Activated T-helper 2 cell treated with anti-CD3 and anti-CD28 coated beads, Interferon-gamma antibody, Interleukin-2, Interleukin-4, amounts not matched to agents 10 μg/mL and 5 μg/mL and 100 μg/mL, durations not matched to agents 14 hours and 24 hours and 36 hours (primary cell): ENCODE results near the gene TSEN34. TPM values are rescaled to one million over a fixed set of nuclear protein-coding genes. Genes with fewer than 3 reads are reported as not detected.

Experiments
- DNase-seq: peaks from one replicate; pipeline ENCODE4 v3.0.0; 2021; ENCODE audit warnings: low spot score
- H3K27ac Mint-ChIP-seq: one replicate; pipeline ENCODE4 v1.8.0; 2021; ENCODE audit warnings: mixed read lengths
- H3K27me3 Mint-ChIP-seq: one replicate; pipeline ENCODE4 v1.8.0; 2021; ENCODE audit warnings: low read depth, mixed read lengths
- H3K36me3 Mint-ChIP-seq: one replicate; pipeline ENCODE4 v1.8.0; 2021; ENCODE audit warnings: low read depth, mixed read lengths
- H3K4me1 Mint-ChIP-seq: one replicate; pipeline ENCODE4 v1.8.0; 2021; ENCODE audit warnings: low read depth, mixed read lengths
- H3K4me3 Mint-ChIP-seq: one replicate; pipeline ENCODE4 v1.8.0; 2021; ENCODE audit warnings: low read depth, mild to moderate bottlenecking, moderate library complexity, mixed read lengths
- H3K9me3 Mint-ChIP-seq: one replicate; pipeline ENCODE4 v1.8.0; 2021; ENCODE audit warnings: mixed read lengths
- intact Hi-C: fragments of 100-400 bp; cut with micrococcal nuclease; formaldehyde crosslinking; loops from one replicate; pipeline ENCODE4 v1.15.1; 2023
- total RNA-seq: library from RNA; stranded (reverse); gene quantifications from 2 replicates; pipeline ENCODE4 v1.2.3, GENCODE V29; 2022

Gene TSEN34
- total RNA-seq, 1 donor from 2014 or later, result 16.8 TPM

- H3K27ac Mint-ChIP-seq, result peak overlapping the region; percentile 73
- peaks cover 61% of the 10 kb centered on the region for H3K36me3 Mint-ChIP-seq
- peaks cover 23% of the 10 kb centered on the region for H3K4me1 Mint-ChIP-seq
- no peak for DNase-seq
- no peak overlapping the region for H3K4me3 Mint-ChIP-seq
- no peaks in the 10 kb centered on the region for H3K9me3 Mint-ChIP-seq
- no peaks in the 10 kb centered on the region for H3K27me3 Mint-ChIP-seq
- intact Hi-C loops, result no loop called here
Observed at GRCh38 chr19:54154603-54155345, 36.3 kb upstream of the TSEN34 start.

- no peak for DNase-seq
- no peaks in the 10 kb centered on the region for H3K27me3 Mint-ChIP-seq
- no peaks in the 10 kb centered on the region for H3K9me3 Mint-ChIP-seq
- peaks cover 55% of the 10 kb centered on the region for H3K36me3 Mint-ChIP-seq
- intact Hi-C loops, result no loop called here
- H3K4me3 Mint-ChIP-seq, result no peak overlapping the region
- H3K27ac Mint-ChIP-seq, result no peak overlapping the region
- H3K4me1 Mint-ChIP-seq, result peaks cover 31% of the 10 kb centered on the region
Observed at GRCh38 chr19:54155694-54156093, 35.4 kb upstream of the TSEN34 start.

- intact Hi-C loops, result no loop called here
- Mint-ChIP-seq H3K4me1 (peaks cover 35% of the 10 kb centered on the region), H3K36me3 (peaks cover 48% of the 10 kb centered on the region), H3K27me3 (no peaks in the 10 kb centered on the region), H3K4me3 (no peak overlapping the region), H3K9me3 (no peaks in the 10 kb centered on the region), H3K27ac (no peak overlapping the region)
- DNase-seq, result no peak
Observed at GRCh38 chr19:54156490-54156889, 34.6 kb upstream of the TSEN34 start.

- intact Hi-C loops, result no loop called here
- H3K36me3 Mint-ChIP-seq, result peaks cover 44% of the 10 kb centered on the region
- H3K9me3 Mint-ChIP-seq, result no peaks in the 10 kb centered on the region
- no peak overlapping the region for H3K4me3 Mint-ChIP-seq
- H3K4me1 Mint-ChIP-seq, result peaks cover 38% of the 10 kb centered on the region
- H3K27ac Mint-ChIP-seq, result no peak overlapping the region
- H3K27me3 Mint-ChIP-seq, result no peaks in the 10 kb centered on the region
- no peak for DNase-seq
Observed at GRCh38 chr19:54156953-54157352, 34.2 kb upstream of the TSEN34 start.

- H3K4me1 Mint-ChIP-seq, result peaks cover 47% of the 10 kb centered on the region
- peak overlapping the region; percentile 99 for H3K4me3 Mint-ChIP-seq
- DNase-seq, result no peak
- H3K27ac Mint-ChIP-seq, result peak overlapping the region; percentile 99
- intact Hi-C loops, result loop anchor here (1.0 to 2.0 kb wide), 6 partner anchors 22 to 72 kb away; partner anchors contain the start of genes CNOT3, PRPF31, RPS9 and TFPT
- H3K36me3 Mint-ChIP-seq, result peaks cover 33% of the 10 kb centered on the region
- no peaks in the 10 kb centered on the region for H3K27me3 Mint-ChIP-seq
- H3K9me3 Mint-ChIP-seq, result no peaks in the 10 kb centered on the region
Observed at GRCh38 chr19:54158812-54159351, 32.2 kb upstream of the TSEN34 start.

GRCh38 chr19:54159352-54160181 lies 31.5 kb upstream of the TSEN34 start, which contains the start of gene LENG1:
LENG1 (minus strand) TSS chr19:54159721; CDS start chr19:54159695, 26 bp downstream.
- Mint-ChIP-seq H3K27ac (peak within 1 kb of the TSS; percentile 99), H3K9me3 (no peaks in the 10 kb centered on the region), H3K4me3 (peak within 1 kb of the TSS; percentile 99), H3K4me1 (peaks cover 49% of the 10 kb centered on the region), H3K27me3 (no peaks in the 10 kb centered on the region), H3K36me3 (peaks cover 26% of the 10 kb centered on the region)
- intact Hi-C loops, result loop anchor here (1.0 to 2.0 kb wide), 6 partner anchors 22 to 72 kb away; partner anchors contain the start of genes CNOT3, PRPF31, RPS9 and TFPT
- peak; percentile 99 for DNase-seq

- Mint-ChIP-seq H3K4me3 (peak overlapping the region; percentile 99), H3K4me1 (peaks cover 44% of the 10 kb centered on the region), H3K9me3 (no peaks in the 10 kb centered on the region), H3K36me3 (peaks cover 20% of the 10 kb centered on the region), H3K27me3 (no peaks in the 10 kb centered on the region), H3K27ac (peak overlapping the region; percentile 99)
- DNase-seq, result no peak
- intact Hi-C loops, result no loop called here
Observed at GRCh38 chr19:54160182-54160811, 30.8 kb upstream of the TSEN34 start.

- no peak for DNase-seq
- H3K4me3 Mint-ChIP-seq, result peak overlapping the region; percentile 99
- H3K27ac Mint-ChIP-seq, result peak overlapping the region; percentile 99
- intact Hi-C loops, result no loop called here
- no peaks in the 10 kb centered on the region for H3K27me3 Mint-ChIP-seq
- peaks cover 44% of the 10 kb centered on the region for H3K4me1 Mint-ChIP-seq
- peaks cover 18% of the 10 kb centered on the region for H3K36me3 Mint-ChIP-seq
- no peaks in the 10 kb centered on the region for H3K9me3 Mint-ChIP-seq
Observed at GRCh38 chr19:54160854-54161253, 30.3 kb upstream of the TSEN34 start.

- peak overlapping the region; percentile 88 for H3K4me3 Mint-ChIP-seq
- H3K9me3 Mint-ChIP-seq, result no peaks in the 10 kb centered on the region
- H3K27ac Mint-ChIP-seq, result peak overlapping the region; percentile 63
- no peaks in the 10 kb centered on the region for H3K27me3 Mint-ChIP-seq
- H3K36me3 Mint-ChIP-seq, result peaks cover 4% of the 10 kb centered on the region
- intact Hi-C loops, result no loop called here
- DNase-seq, result peak; percentile 77
- peaks cover 41% of the 10 kb centered on the region for H3K4me1 Mint-ChIP-seq
Observed at GRCh38 chr19:54162241-54162805, 28.8 kb upstream of the TSEN34 start.

GRCh38 chr19:54162884-54163283 lies 28.2 kb upstream of the TSEN34 start:
- no peaks in the 10 kb centered on the region for H3K27me3 Mint-ChIP-seq
- H3K9me3 Mint-ChIP-seq, result no peaks in the 10 kb centered on the region
- H3K4me3 Mint-ChIP-seq, result peak overlapping the region; percentile 88
- peaks cover 4% of the 10 kb centered on the region for H3K36me3 Mint-ChIP-seq
- peaks cover 41% of the 10 kb centered on the region for H3K4me1 Mint-ChIP-seq
- intact Hi-C loops, result no loop called here
- DNase-seq, result no peak
- no peak overlapping the region for H3K27ac Mint-ChIP-seq

GRCh38 chr19:54164369-54165068 lies 26.6 kb upstream of the TSEN34 start:
- intact Hi-C loops, result no loop called here
- peaks cover 30% of the 10 kb centered on the region for H3K4me1 Mint-ChIP-seq
- H3K4me3 Mint-ChIP-seq, result peak overlapping the region; percentile 81
- H3K27ac Mint-ChIP-seq, result no peak overlapping the region
- no peaks in the 10 kb centered on the region for H3K9me3 Mint-ChIP-seq
- H3K36me3 Mint-ChIP-seq, result no peaks in the 10 kb centered on the region
- peak; percentile 80 for DNase-seq
- H3K27me3 Mint-ChIP-seq, result no peaks in the 10 kb centered on the region

GRCh38 chr19:54165222-54165621 lies 25.9 kb upstream of the TSEN34 start:
- no peaks in the 10 kb centered on the region for H3K9me3 Mint-ChIP-seq
- H3K4me1 Mint-ChIP-seq, result peaks cover 27% of the 10 kb centered on the region
- intact Hi-C loops, result no loop called here
- peak overlapping the region; percentile 81 for H3K4me3 Mint-ChIP-seq
- H3K36me3 Mint-ChIP-seq, result no peaks in the 10 kb centered on the region
- no peak for DNase-seq
- no peaks in the 10 kb centered on the region for H3K27me3 Mint-ChIP-seq
- no peak overlapping the region for H3K27ac Mint-ChIP-seq
